Loucy (cell line): ENCODE data around the gene PEG3.

Source experiments
- H2AFZ ChIP-seq: fragments of 200-600 bp; sonication (generic); 2 replicates; pipeline ENCODE4 v1.6.0; 2016; ENCODE audit warnings: antibody characterized with exemption, mild to moderate bottlenecking, low read length, moderate library complexity
- H3F3A ChIP-seq: fragments of 200-600 bp; 2 replicates; pipeline ENCODE4 v1.6.0; 2016; ENCODE audit warnings: antibody characterized with exemption, low read depth, mild to moderate bottlenecking
- H3K27me3 ChIP-seq: fragments of 200-600 bp; sonication (generic); 2 replicates; pipeline ENCODE4 v1.6.1; 2014; ENCODE audit warnings: low read length, mild to moderate bottlenecking; ENCODE audit not compliant: insufficient read depth, poor library complexity, severe bottlenecking
- H3K36me3 ChIP-seq: fragments of 200-600 bp; sonication (generic); 2 replicates; pipeline ENCODE4 v1.6.1; 2016; ENCODE audit warnings: low read length; ENCODE audit not compliant: insufficient read depth
- H3K4me1 ChIP-seq: fragments of 200-600 bp; sonication (generic); 2 replicates; pipeline ENCODE4 v1.5.1; 2014; ENCODE audit warnings: low read length, mild to moderate bottlenecking; ENCODE audit not compliant: insufficient read depth, poor library complexity, severe bottlenecking
- H3K4me2 ChIP-seq: fragments of 200-600 bp; sonication (generic); 2 replicates; pipeline ENCODE4 v1.6.0; 2014; ENCODE audit warnings: antibody characterized with exemption, low read length, low read depth, mild to moderate bottlenecking; ENCODE audit not compliant: poor library complexity, severe bottlenecking
- H3K4me3 ChIP-seq: fragments of 200-600 bp; sonication (generic); 2 replicates; pipeline ENCODE4 v1.5.1; 2014; ENCODE audit warnings: low read length, mild to moderate bottlenecking, mixed read lengths; ENCODE audit not compliant: poor library complexity, severe bottlenecking
- H3K79me2 ChIP-seq: fragments of 200-600 bp; sonication (generic); 2 replicates; pipeline ENCODE4 v1.6.1; 2014; ENCODE audit warnings: low read length; ENCODE audit not compliant: insufficient read depth
- H3K9ac ChIP-seq: fragments of 200-600 bp; sonication (generic); 2 replicates; pipeline ENCODE4 v1.6.0; 2014; ENCODE audit warnings: mild to moderate bottlenecking, low read depth, low read length, moderate library complexity; ENCODE audit not compliant: poor library complexity, severe bottlenecking
- H3K9me2 ChIP-seq: fragments of 200-600 bp; sonication (generic); replicated peaks from 2 replicates; pipeline ENCODE4 v1.6.1; 2016; ENCODE audit warnings: low read depth, low read length, mixed read lengths
- H3K9me3 ChIP-seq: fragments of 200-600 bp; sonication (generic); 2 replicates; pipeline ENCODE4 v1.6.1; 2014; ENCODE audit warnings: mild to moderate bottlenecking, antibody characterized with exemption, low read length, low read depth; ENCODE audit not compliant: insufficient read depth
- H4K20me1 ChIP-seq: fragments of 200-600 bp; sonication (generic); 2 replicates; pipeline ENCODE4 v1.6.0; 2014; ENCODE audit warnings: antibody characterized with exemption, low read length, mild to moderate bottlenecking; ENCODE audit not compliant: insufficient read depth, poor library complexity, severe bottlenecking
- CTCF ChIP-seq: fragments of 200-600 bp; sonication (generic); conservative IDR thresholded peaks from 2 replicates; pipeline ENCODE4 v1.5.1; 2014; ENCODE audit warnings: mild to moderate bottlenecking, antibody characterized with exemption, low read length
- EZH2phosphoT487 ChIP-seq: fragments of 200-600 bp; IDR thresholded peaks from 2 replicates; pipeline ENCODE4 v1.6.1; 2018; ENCODE audit warnings: antibody characterized with exemption, mild to moderate bottlenecking, moderate library complexity, borderline replicate concordance

PEG3 gene

GRCh38 chr19:56823956-56824355 lies 16.6 kb downstream of the PEG3 start:
- Histone ChIP-seq H3K4me2 (no peak overlapping the region), H3K9me3 (peaks cover 8% of the 10 kb centered on the region; the same call in 1 of the 2 replicates), H4K20me1 (no peaks in the 10 kb centered on the region)

GRCh38 chr19:56823417-56823816 lies 17.1 kb downstream of the PEG3 start:
- Histone ChIP-seq H3F3A (no peaks in the 10 kb centered on the region), H3K79me2 (no peaks in the 10 kb centered on the region), H3K4me3 (no peak overlapping the region), H3K9me2 (no peaks in the 10 kb centered on the region), H3K4me2 (no peak overlapping the region), H3K4me1 (no peaks in the 10 kb centered on the region), H3K9me3 (peaks cover 11% of the 10 kb centered on the region; the same call in 1 of the 2 replicates), H2AFZ (no peak overlapping the region), H3K9ac (no peak overlapping the region), H4K20me1 (no peaks in the 10 kb centered on the region), H3K27me3 (no peaks in the 10 kb centered on the region), H3K36me3 (no peaks in the 10 kb centered on the region)
- TF ChIP-seq CTCF (no peak), EZH2phosphoT487 (no peak)

More at GRCh38 chr19:56823956-56824355, 16.6 kb downstream of the PEG3 start:
- H3K9ac ChIP-seq = no peak overlapping the region
- H3K9me2 ChIP-seq = no peaks in the 10 kb centered on the region
- no peaks in the 10 kb centered on the region for H3K36me3 ChIP-seq
- H3K27me3 ChIP-seq = no peaks in the 10 kb centered on the region
- no peak overlapping the region for H3K4me3 ChIP-seq
- H2AFZ ChIP-seq = no peak overlapping the region
- TF ChIP-seq EZH2phosphoT487 = no peak
- no peak for TF ChIP-seq CTCF
- H3K79me2 ChIP-seq = no peaks in the 10 kb centered on the region
- no peaks in the 10 kb centered on the region for H3K4me1 ChIP-seq
- H3F3A ChIP-seq = no peaks in the 10 kb centered on the region

GRCh38 chr19:56822755-56823154 lies 17.8 kb downstream of the PEG3 start:
- no peaks in the 10 kb centered on the region for H3K36me3 ChIP-seq
- H3K79me2 ChIP-seq = no peaks in the 10 kb centered on the region
- H2AFZ ChIP-seq = no peak overlapping the region
- peaks cover 12% of the 10 kb centered on the region; the same call in 1 of the 2 replicates for H3K9me3 ChIP-seq
- no peak for TF ChIP-seq CTCF
- H4K20me1 ChIP-seq = no peaks in the 10 kb centered on the region
- H3K4me3 ChIP-seq = no peak overlapping the region
- H3K4me1 ChIP-seq = no peaks in the 10 kb centered on the region
- H3K9ac ChIP-seq = no peak overlapping the region
- H3K27me3 ChIP-seq = no peaks in the 10 kb centered on the region
- H3K4me2 ChIP-seq = no peak overlapping the region
- no peaks in the 10 kb centered on the region for H3K9me2 ChIP-seq
- no peaks in the 10 kb centered on the region for H3F3A ChIP-seq
